Lower leg skin (tissue), 3 donors: ENCODE results near the gene UACA.

Experiments used
- CTCF ChIP-seq, 3 donors: fragments of 450-650 bp; IDR thresholded peaks; one replicate each; pipeline ENCODE4 v1.5.1; 2016; ENCODE audit warnings: antibody characterized with exemption in 3 of 3, mild to moderate bottlenecking in 3 of 3, moderate library complexity in 2 of 3
- POLR2A ChIP-seq, 2 donors: fragments of 450-650 bp; IDR thresholded peaks; one replicate each; pipeline ENCODE4 v1.6.1; 2016 to 2017; ENCODE audit warnings: antibody characterized with exemption in 2 of 2, mild to moderate bottlenecking in 1 of 2, moderate library complexity in 1 of 2

GRCh38 chr15:70715840-70716485 lies 47.4 kb downstream of the UACA start:
- TF ChIP-seq POLR2A (IDR thresholded peaks at IDR 0.05), result no peak
- TF ChIP-seq CTCF (IDR thresholded peaks at IDR 0.05), result no peak
